Caco-2 (cell line): ENCODE data around the gene GSG1L. TPM values are rescaled to one million over a fixed set of nuclear protein-coding genes. Genes with fewer than 3 reads are reported as not detected.
A peak's percentile ranks its signal among the peaks of the same experiment; 100 is the strongest.

Source experiments
- BruUV-seq: library from RNA; stranded (reverse); fragments of 400-500 nt; replicated peaks from 2 replicates; lab custom pipeline; 2021; lab: Mats Ljungman, UMichigan
- CTCF ChIA-PET: fragments of 300-600 bp; sonication (Branson Sonifier 250); formaldehyde crosslinking; loops from one replicate; lab custom pipeline; 2022; ENCODE audit warnings: antibody characterized with exemption; lab: Charles Lee
- POLR2A ChIA-PET: fragments of 300-600 bp; sonication (Branson Sonifier 250); formaldehyde crosslinking; loops from one replicate; lab custom pipeline; 2022; ENCODE audit warnings: antibody characterized with exemption; lab: Charles Lee
- DNase-seq, 2 experiments: peaks; one replicate each; pipeline versions ENCODE4 v3.0.0 to v3.0.0-alpha.2; 2020 to 2022
- H3K27me3 ChIP-seq: replicated peaks from 2 replicates; pipeline ENCODE4 v1.6.0; 2011; ENCODE audit warnings: low read length; ENCODE audit not compliant: control insufficient read depth, insufficient read depth
- H3K36me3 ChIP-seq: 2 replicates; pipeline ENCODE4 v1.5.1; 2011; ENCODE audit warnings: low read length; ENCODE audit not compliant: control insufficient read depth, insufficient read depth
- H3K4me1 ChIP-seq: fragments of 250-450 bp; sonication (Bioruptor Pico); 2 replicates; pipeline ENCODE4 v1.5.1; 2020; ENCODE audit warnings: mild to moderate bottlenecking
- H3K4me3 ChIP-seq: 2 replicates; pipeline ENCODE4 v1.5.1; 2011; ENCODE audit warnings: low read depth, mild to moderate bottlenecking, control low read depth, low read length
- H3K9me3 ChIP-seq: fragments of 250-450 bp; sonication (Bioruptor Pico); 2 replicates; pipeline ENCODE4 v1.5.1; 2020; ENCODE audit warnings: mild to moderate bottlenecking, moderate library complexity
- H3K27ac Mint-ChIP-seq: one replicate; pipeline ENCODE4 v1.8.0; 2022; ENCODE audit warnings: mixed read lengths; ENCODE audit not compliant: unreplicated experiment
- H3K27me3 Mint-ChIP-seq: one replicate; pipeline ENCODE4 v1.8.0; 2022; ENCODE audit warnings: mixed read lengths; ENCODE audit not compliant: insufficient read depth, unreplicated experiment
- H3K36me3 Mint-ChIP-seq: one replicate; pipeline ENCODE4 v1.8.0; 2022; ENCODE audit warnings: mild to moderate bottlenecking, mixed read lengths; ENCODE audit not compliant: insufficient read depth, unreplicated experiment
- H3K4me1 Mint-ChIP-seq: one replicate; pipeline ENCODE4 v1.8.0; 2022; ENCODE audit warnings: low read depth, mixed read lengths; ENCODE audit not compliant: unreplicated experiment
- H3K4me3 Mint-ChIP-seq: one replicate; pipeline ENCODE4 v1.8.0; 2022; ENCODE audit warnings: mild to moderate bottlenecking, moderate library complexity, mixed read lengths; ENCODE audit not compliant: unreplicated experiment
- H3K9me3 Mint-ChIP-seq: one replicate; pipeline ENCODE4 v1.8.0; 2022; ENCODE audit warnings: mixed read lengths; ENCODE audit not compliant: unreplicated experiment
- CTCF ChIP-seq, 2 experiments: fragments of 200-600 bp in 1 of 2; IDR thresholded peaks; 1 replicate in 1 of 2; 2 replicates in 1 of 2; pipeline versions ENCODE4 v1.5.1 to v1.8.0; 2011 to 2022; ENCODE audit warnings: antibody characterized with exemption in 1 of 2, control low read depth in 1 of 2, inconsistent platforms in 1 of 2, low read depth in 1 of 2, low read length in 1 of 2, mild to moderate bottlenecking in 1 of 2, moderate library complexity in 1 of 2; ENCODE audit not compliant: insufficient read depth in 1 of 2, severe bottlenecking in 1 of 2, unreplicated experiment in 1 of 2
- intact Hi-C: fragments of 100-400 bp; cut with micrococcal nuclease; formaldehyde crosslinking; loops from one replicate; pipeline ENCODE4 v1.10.0; 2022; ENCODE audit not compliant: unreplicated experiment
- total RNA-seq: library from RNA; stranded (reverse); gene quantifications from 2 replicates; pipeline ENCODE4 v1.2.3, GENCODE V29; 2022

Gene GSG1L
- total RNA-seq, 1 experiment from 2014 or later, result not detected

GRCh38 chr16:27954191-27954590, 109.3 kb downstream of the GSG1L start:
- H3K27ac Mint-ChIP-seq, result no peak overlapping the region
- Histone ChIP-seq H3K36me3 (no peaks in the 10 kb centered on the region), H3K4me3 (no peak overlapping the region), H3K4me1 (no peaks in the 10 kb centered on the region), H3K9me3 (no peaks in the 10 kb centered on the region), H3K27me3 (no peaks in the 10 kb centered on the region)
- BruUV-seq, result no TSS peak
- CTCF ChIA-PET, result no interaction called here
- no peaks in the 10 kb centered on the region for H3K36me3 Mint-ChIP-seq
- POLR2A ChIA-PET, result no interaction called here
- peaks cover 15% of the 10 kb centered on the region for H3K9me3 Mint-ChIP-seq
- intact Hi-C loops, result no loop called here
- DNase-seq, result no peak
- peaks cover 14% of the 10 kb centered on the region for H3K27me3 Mint-ChIP-seq
- H3K4me3 Mint-ChIP-seq, result no peak overlapping the region
- no peak for TF ChIP-seq CTCF (IDR thresholded peaks at IDR 0.05; ENCODE audit: insufficient read depth in 1 of 2, low read depth in 1 of 2, low read length in 1 of 2, severe bottlenecking in 1 of 2, unreplicated experiment in 1 of 2)
- H3K4me1 Mint-ChIP-seq, result no peaks in the 10 kb centered on the region

GRCh38 chr16:27952811-27953210, 110.7 kb downstream of the GSG1L start:
- CTCF ChIA-PET, result no interaction called here
- Histone ChIP-seq H3K4me3 (no peak overlapping the region), H3K4me1 (no peaks in the 10 kb centered on the region), H3K9me3 (no peaks in the 10 kb centered on the region), H3K27me3 (no peaks in the 10 kb centered on the region), H3K36me3 (no peaks in the 10 kb centered on the region)
- H3K4me3 Mint-ChIP-seq, result no peak overlapping the region
- peak in 1 of 2 experiments; percentile 6 for DNase-seq
- H3K27ac Mint-ChIP-seq, result no peak overlapping the region
- POLR2A ChIA-PET, result no interaction called here
- intact Hi-C loops, result no loop called here
- H3K9me3 Mint-ChIP-seq, result peaks cover 15% of the 10 kb centered on the region
- no peaks in the 10 kb centered on the region for H3K36me3 Mint-ChIP-seq
- H3K27me3 Mint-ChIP-seq, result peaks cover 14% of the 10 kb centered on the region
- no peaks in the 10 kb centered on the region for H3K4me1 Mint-ChIP-seq
- no peak for TF ChIP-seq CTCF (IDR thresholded peaks at IDR 0.05; ENCODE audit: insufficient read depth in 1 of 2, low read depth in 1 of 2, low read length in 1 of 2, severe bottlenecking in 1 of 2, unreplicated experiment in 1 of 2)
- BruUV-seq, result no TSS peak

- Mint-ChIP-seq H3K4me3 (no peak overlapping the region), H3K4me1 (no peaks in the 10 kb centered on the region), H3K27me3 (peaks cover 20% of the 10 kb centered on the region), H3K9me3 (peaks cover 15% of the 10 kb centered on the region), H3K27ac (no peak overlapping the region), H3K36me3 (no peaks in the 10 kb centered on the region)
- DNase-seq, result no peak
- no peak overlapping the region for H3K4me3 ChIP-seq
- POLR2A ChIA-PET, result no interaction called here
- H3K36me3 ChIP-seq, result no peaks in the 10 kb centered on the region
- CTCF ChIA-PET, result no interaction called here
- no peaks in the 10 kb centered on the region for H3K9me3 ChIP-seq
- no peaks in the 10 kb centered on the region for H3K4me1 ChIP-seq
- BruUV-seq, result no TSS peak
- intact Hi-C loops, result no loop called here
- H3K27me3 ChIP-seq, result no peaks in the 10 kb centered on the region
- no peak for TF ChIP-seq CTCF (IDR thresholded peaks at IDR 0.05; ENCODE audit: insufficient read depth in 1 of 2, low read depth in 1 of 2, low read length in 1 of 2, severe bottlenecking in 1 of 2, unreplicated experiment in 1 of 2)
Observed at GRCh38 chr16:27951489-27952120, 111.9 kb downstream of the GSG1L start.
